Measurements from ENCODE around the gene MACROD2.

GRCh38 chr20:15977758-15978157, 1982.4 kb downstream of the MACROD2 start:
- TF ChIP-seq CTCF (conservative IDR thresholded peaks at IDR 0.05; ENCODE audit: low read depth, low read length) = no peak
- TF ChIP-seq EZH2 (IDR thresholded peaks at IDR 0.05; ENCODE audit: borderline replicate concordance, low read depth, low read length, poor library complexity, severe bottlenecking) = no peak
